OCI-LY7 (cell line): ENCODE data around the gene SKAP2. TPM values are rescaled to one million over a fixed set of nuclear protein-coding genes. Genes with fewer than 3 reads are reported as not detected.

Experiments
- BruUV-seq: library from RNA; stranded (reverse); fragments of 400-500 nt; replicated peaks from 2 replicates; lab custom pipeline; 2021; lab: Mats Ljungman, UMichigan
- CTCF ChIA-PET: fragments of 300-600 bp; sonication (Branson Sonifier 250); formaldehyde crosslinking; loops from one replicate; lab custom pipeline; 2022; ENCODE audit warnings: antibody characterized with exemption; ENCODE audit not compliant: unreplicated experiment; lab: Charles Lee
- POLR2A ChIA-PET: fragments of 300-600 bp; sonication (Branson Sonifier 250); formaldehyde crosslinking; loops from one replicate; lab custom pipeline; 2022; ENCODE audit warnings: antibody characterized with exemption; lab: Charles Lee
- DNase-seq: peaks from one replicate; pipeline ENCODE4 v3.0.0-alpha.2; 2015; ENCODE audit warnings: low spot score
- H2AFZ ChIP-seq: fragments of 200-600 bp; sonication (generic), shearing (Covaris generic); 2 replicates; pipeline ENCODE4 v1.6.1; 2014; ENCODE audit warnings: mild to moderate bottlenecking, antibody characterized with exemption, low read length, moderate library complexity
- H3K27ac ChIP-seq: fragments of 200-600 bp; sonication (generic); 2 replicates; pipeline ENCODE4 v1.5.1; 2014; ENCODE audit warnings: mixed run types, low read depth, mild to moderate bottlenecking, moderate library complexity, low read length, inconsistent platforms; ENCODE audit not compliant: poor library complexity, severe bottlenecking
- H3K36me3 ChIP-seq: fragments of 200-600 bp; sonication (generic); 2 replicates; pipeline ENCODE4 v1.6.1; 2014; ENCODE audit warnings: mild to moderate bottlenecking, antibody characterized with exemption, low read length, moderate library complexity, mixed read lengths; ENCODE audit not compliant: insufficient read depth
- H3K4me1 ChIP-seq: fragments of 200-600 bp; sonication (generic); 2 replicates; pipeline ENCODE4 v1.5.1; 2014; ENCODE audit warnings: mild to moderate bottlenecking, low read length; ENCODE audit not compliant: insufficient read depth, poor library complexity, severe bottlenecking
- H3K4me2 ChIP-seq: fragments of 200-600 bp; sonication (generic); 2 replicates; pipeline ENCODE4 v1.6.1; 2014; ENCODE audit warnings: mild to moderate bottlenecking, low read length
- H3K4me3 ChIP-seq: fragments of 200-600 bp; sonication (generic); 2 replicates; pipeline ENCODE4 v1.5.1; 2014; ENCODE audit warnings: mild to moderate bottlenecking, low read depth, low read length; ENCODE audit not compliant: poor library complexity, severe bottlenecking
- H3K79me2 ChIP-seq: fragments of 200-600 bp; sonication (generic); 2 replicates; pipeline ENCODE4 v1.6.1; 2016; ENCODE audit warnings: low read depth, mild to moderate bottlenecking, low read length, moderate library complexity, mixed read lengths; ENCODE audit not compliant: insufficient read depth
- H3K9me2 ChIP-seq: fragments of 200-600 bp; sonication (generic); 2 replicates; pipeline ENCODE4 v1.6.1; 2016; ENCODE audit warnings: mild to moderate bottlenecking, low read length, mixed read lengths; ENCODE audit not compliant: insufficient read depth
- H3K9me3 ChIP-seq: fragments of 200-600 bp; sonication (generic); 2 replicates; pipeline ENCODE4 v1.6.1; 2014; ENCODE audit warnings: mild to moderate bottlenecking, mixed run types, low read length, mixed read lengths
- H4K20me1 ChIP-seq: fragments of 200-600 bp; sonication (generic); 2 replicates; pipeline ENCODE4 v1.6.1; 2014; ENCODE audit warnings: mild to moderate bottlenecking, antibody characterized with exemption, low read length, moderate library complexity, mixed read lengths; ENCODE audit not compliant: insufficient read depth
- CTCF ChIP-seq: fragments of 200-600 bp; sonication (generic); conservative IDR thresholded peaks from 2 replicates; pipeline ENCODE4 v1.5.1; 2014; ENCODE audit warnings: mild to moderate bottlenecking, antibody characterized with exemption, low read length, moderate library complexity, mixed read lengths
- EZH2phosphoT487 ChIP-seq: fragments of 200-600 bp; sonication (generic); IDR thresholded peaks from 2 replicates; pipeline ENCODE4 v1.6.1; 2018; ENCODE audit warnings: low read depth, borderline replicate concordance, mild to moderate bottlenecking, mixed run types, antibody characterized with exemption, low read length, moderate library complexity, mixed read lengths
- intact Hi-C: fragments of 100-400 bp; cut with micrococcal nuclease; formaldehyde crosslinking; loops from one replicate; pipeline ENCODE4 v1.10.0; 2022; ENCODE audit not compliant: unreplicated experiment
- total RNA-seq, 2 experiments: library from RNA; depleted of rRNA in 1 of 2; stranded (reverse); fragments of >200 nt in 1 of 2; shearing (Covaris generic) in 1 of 2; gene quantifications; 2 replicates each; pipeline ENCODE4 v1.2.3, GENCODE V29; 2014 to 2022

SKAP2 gene
- total RNA-seq, 2 experiments from 2014 or later = 15.5 to 54.8 TPM

GRCh38 chr7:26630941-26631580 lies 233.3 kb downstream of the SKAP2 start:
- H3K9me3 ChIP-seq = no peaks in the 10 kb centered on the region
- POLR2A ChIA-PET = no interaction called here
- CTCF ChIA-PET = no interaction called here
- no peaks in the 10 kb centered on the region for H3K36me3 ChIP-seq
- no peak overlapping the region for H3K27ac ChIP-seq
- no TSS peak for BruUV-seq
- no peak overlapping the region for H2AFZ ChIP-seq
- H3K4me1 ChIP-seq = no peaks in the 10 kb centered on the region
- H4K20me1 ChIP-seq = no peaks in the 10 kb centered on the region
- no peaks in the 10 kb centered on the region for H3K9me2 ChIP-seq
- no peaks in the 10 kb centered on the region for H3K79me2 ChIP-seq
- H3K4me3 ChIP-seq = no peak overlapping the region
- intact Hi-C loops = no loop called here
- no peak for DNase-seq
- TF ChIP-seq CTCF = no peak
- TF ChIP-seq EZH2phosphoT487 = no peak
- no peak overlapping the region for H3K4me2 ChIP-seq

- no peaks in the 10 kb centered on the region for H4K20me1 ChIP-seq
- no peak overlapping the region for H3K4me2 ChIP-seq
- H3K79me2 ChIP-seq = no peaks in the 10 kb centered on the region
- H3K9me3 ChIP-seq = no peaks in the 10 kb centered on the region
- no peak for DNase-seq
- no peak overlapping the region for H3K4me3 ChIP-seq
- H3K4me1 ChIP-seq = no peaks in the 10 kb centered on the region
- CTCF ChIA-PET = no interaction called here
- H3K27ac ChIP-seq = no peak overlapping the region
- intact Hi-C loops = no loop called here
- H3K9me2 ChIP-seq = no peaks in the 10 kb centered on the region
- no peak overlapping the region for H2AFZ ChIP-seq
- no peak for TF ChIP-seq CTCF
- TF ChIP-seq EZH2phosphoT487 = no peak
- BruUV-seq = no TSS peak
- H3K36me3 ChIP-seq = no peaks in the 10 kb centered on the region
- POLR2A ChIA-PET = no interaction called here
Measured at GRCh38 chr7:26630361-26630760, 234.0 kb downstream of the SKAP2 start.

GRCh38 chr7:26629696-26630095 lies 234.7 kb downstream of the SKAP2 start:
- no TSS peak for BruUV-seq
- no peak overlapping the region for H2AFZ ChIP-seq
- DNase-seq = no peak
- H3K27ac ChIP-seq = no peak overlapping the region
- intact Hi-C loops = no loop called here
- H4K20me1 ChIP-seq = no peaks in the 10 kb centered on the region
- ChIA-PET POLR2A (no interaction called here), CTCF (no interaction called here)
- no peaks in the 10 kb centered on the region for H3K9me3 ChIP-seq
- no peaks in the 10 kb centered on the region for H3K4me1 ChIP-seq
- H3K36me3 ChIP-seq = no peaks in the 10 kb centered on the region
- TF ChIP-seq CTCF = no peak
- no peak overlapping the region for H3K4me3 ChIP-seq
- H3K9me2 ChIP-seq = no peaks in the 10 kb centered on the region
- H3K4me2 ChIP-seq = no peak overlapping the region
- H3K79me2 ChIP-seq = no peaks in the 10 kb centered on the region
